T follicular helper cell (primary cell): ENCODE results near the gene PPARG.
"Not testable (repeated sequence)": the region's sequence is repeated elsewhere in the genome, so short reads cannot be mapped to it uniquely, and the experiment has no call there.

Experiments
- DNase-seq: peaks from one replicate; pipeline ENCODE4 v3.0.0-alpha.2; 2020; ENCODE audit warnings: low read depth
- total RNA-seq, 2 experiments: gene quantifications; one replicate each; lab custom pipeline; 2026; lab: John Stamatoyannopoulos, UW

PPARG gene
- total RNA-seq, result 0.24 to 0.87 reads per million in 2 experiments

DNA sequence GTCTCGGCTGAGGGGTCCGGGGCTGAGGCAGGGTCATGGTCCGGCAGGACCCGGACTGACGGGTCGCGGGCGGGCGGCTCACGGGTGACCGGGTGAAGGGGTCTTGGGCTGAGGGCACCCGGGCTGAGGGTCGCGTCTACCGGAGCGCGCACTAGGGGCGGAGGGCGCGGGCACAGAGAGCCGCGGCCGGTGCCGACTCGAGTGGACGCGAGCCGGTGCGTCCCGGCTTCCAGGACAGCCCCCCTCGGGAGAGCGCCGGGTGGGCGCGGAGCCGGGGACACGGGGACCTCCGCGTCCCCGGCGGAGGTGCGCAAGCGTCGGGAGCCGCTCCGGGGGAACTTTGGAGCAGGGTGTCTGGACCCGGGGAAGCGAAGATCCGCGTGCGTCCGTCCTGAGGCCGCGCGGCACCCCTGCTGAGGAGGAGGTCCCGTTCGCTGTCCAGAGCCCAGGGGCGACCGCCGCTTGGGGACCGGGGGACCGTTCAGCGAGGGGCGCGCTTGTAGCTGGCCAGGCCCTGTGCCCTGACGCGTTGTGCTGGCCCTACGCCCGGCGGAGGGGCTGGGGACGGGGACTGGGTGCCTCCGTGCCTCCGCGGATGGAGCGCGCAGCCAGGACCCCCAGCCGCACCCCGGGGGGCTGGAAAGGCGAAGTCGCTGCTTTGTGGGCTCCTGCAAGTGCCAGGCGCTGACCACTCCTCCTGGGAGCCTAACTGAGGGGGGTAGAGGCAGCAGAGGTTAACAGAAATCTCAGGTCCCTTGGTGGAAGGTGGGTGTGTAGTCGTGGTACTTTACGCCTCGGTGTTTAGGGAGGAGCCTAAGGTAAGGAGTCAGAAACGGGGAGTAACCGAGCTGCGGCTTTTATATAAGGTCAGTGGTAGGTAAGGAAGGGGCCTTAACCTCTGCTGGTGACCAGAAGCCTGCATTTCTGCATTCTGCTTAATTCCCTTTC, at the start of gene PPARG:
TSS of gene PPARG (plus strand) at position 889 of the 948 bp plus-strand sequence. CDS start 90,642 bp downstream, outside the sequence.
- DNase-seq, result no peak

DNA sequence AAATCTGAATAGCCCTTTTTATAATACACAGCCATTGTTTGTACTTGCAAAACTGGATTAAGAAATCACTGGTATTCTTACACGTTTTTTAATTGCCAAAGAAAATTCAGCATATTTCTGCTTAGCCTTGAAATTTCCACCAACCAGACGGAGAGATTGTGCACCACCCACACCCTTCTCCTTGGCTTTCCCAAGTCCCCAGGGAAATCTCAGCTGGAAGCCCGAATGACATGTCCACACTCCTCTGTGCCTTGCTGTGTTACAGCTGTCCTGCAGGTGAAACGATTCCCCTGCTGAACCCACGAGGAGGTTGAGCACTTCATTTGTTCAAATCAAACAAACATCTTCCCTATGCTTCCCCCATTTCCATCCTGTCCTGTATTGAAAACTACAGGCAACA, 49.6 kb upstream of the PPARG start:
- DNase-seq, result no peak

- DNase-seq, result no peak
Observed at GRCh38 chr3:12242772-12243171, 46.1 kb upstream of the PPARG start.

- DNase-seq, result no peak
Observed at GRCh38 chr3:12246497-12247163, 42.2 kb upstream of the PPARG start.

- no peak for DNase-seq
Observed at GRCh38 chr3:12247411-12247810, 41.5 kb upstream of the PPARG start.

DNA sequence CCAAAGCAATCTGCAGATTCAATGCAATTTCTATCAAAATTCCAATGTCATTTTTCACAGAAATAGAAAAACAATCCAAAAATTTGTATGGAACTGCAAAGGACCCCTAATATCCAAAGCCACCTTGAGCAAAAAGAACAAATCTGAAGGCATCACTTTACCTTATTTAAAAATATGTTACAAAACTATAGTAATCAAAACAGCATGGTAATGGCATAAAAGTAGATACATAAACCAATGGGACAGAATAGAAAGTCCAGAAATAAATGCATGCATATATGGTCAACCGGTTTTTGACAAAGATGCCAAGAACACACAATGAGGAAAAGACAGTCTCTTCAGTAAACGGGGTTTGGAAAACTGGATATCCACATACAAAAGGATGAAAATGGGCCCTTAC, 39.4 kb upstream of the PPARG start:
- no peak for DNase-seq

- DNase-seq, result no peak
Observed at GRCh38 chr3:12252889-12253288, 36.0 kb upstream of the PPARG start.

- DNase-seq, result no peak
Observed at GRCh38 chr3:12253516-12254343, 35.1 kb upstream of the PPARG start.

GRCh38 chr3:12255393-12255792, 33.5 kb upstream of the PPARG start:
- no peak for DNase-seq

DNA sequence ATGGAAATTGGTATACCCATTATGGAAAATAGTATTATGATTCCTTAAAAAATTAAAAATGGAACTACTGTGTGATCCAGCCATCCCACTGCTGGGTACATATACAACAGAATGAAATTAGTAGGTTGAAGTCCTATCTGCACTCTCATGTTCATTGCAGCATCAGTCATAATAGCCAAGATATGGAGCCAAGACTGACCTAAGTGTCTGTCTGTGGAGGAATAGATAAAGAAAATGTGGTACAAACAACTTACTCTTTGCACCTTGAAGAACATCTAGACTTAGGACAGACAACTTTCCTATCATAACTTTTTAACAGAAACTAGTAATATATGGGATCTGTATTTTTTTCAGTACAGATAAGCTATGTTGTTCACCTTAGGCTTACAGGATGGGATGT, 30.0 kb upstream of the PPARG start:
- no peak for DNase-seq

- DNase-seq, result not testable (repeated sequence)
Observed at GRCh38 chr3:12262173-12262572, 26.7 kb upstream of the PPARG start.

GRCh38 chr3:12265508-12265907, 23.4 kb upstream of the PPARG start:
- DNase-seq, result no peak

- DNase-seq, result no peak
Observed at GRCh38 chr3:12266038-12266437, 22.8 kb upstream of the PPARG start.

DNA sequence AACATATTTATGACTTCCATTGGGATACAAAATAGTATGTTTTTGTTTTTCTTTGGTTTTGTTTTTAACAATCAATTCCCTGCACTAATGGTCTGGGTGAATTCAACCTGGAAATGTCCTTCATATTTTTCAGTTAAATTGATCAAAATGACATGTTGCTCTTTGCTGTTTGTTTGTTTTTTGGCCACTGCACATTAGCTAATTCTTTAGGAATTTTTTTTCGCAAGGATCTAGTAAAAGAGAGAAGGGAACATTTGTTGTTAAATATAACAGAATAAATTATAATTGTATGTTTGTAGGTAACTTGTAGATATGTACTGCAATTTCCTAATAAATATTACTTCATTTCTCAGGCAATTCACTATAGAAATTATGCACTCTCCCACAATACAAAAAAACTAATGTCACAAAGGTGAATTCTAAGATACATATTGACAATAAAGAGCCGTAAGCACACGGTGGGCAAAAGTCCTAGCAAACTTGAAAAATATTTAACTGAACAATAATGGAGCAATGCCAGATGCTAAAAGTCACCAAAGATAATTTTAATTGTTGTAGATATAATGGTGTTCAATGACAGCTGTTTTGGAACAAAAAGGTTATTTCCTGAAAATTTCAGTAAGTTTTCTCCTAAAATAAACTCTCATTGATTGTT, 21.4 kb upstream of the PPARG start:
- DNase-seq, result no peak

DNA sequence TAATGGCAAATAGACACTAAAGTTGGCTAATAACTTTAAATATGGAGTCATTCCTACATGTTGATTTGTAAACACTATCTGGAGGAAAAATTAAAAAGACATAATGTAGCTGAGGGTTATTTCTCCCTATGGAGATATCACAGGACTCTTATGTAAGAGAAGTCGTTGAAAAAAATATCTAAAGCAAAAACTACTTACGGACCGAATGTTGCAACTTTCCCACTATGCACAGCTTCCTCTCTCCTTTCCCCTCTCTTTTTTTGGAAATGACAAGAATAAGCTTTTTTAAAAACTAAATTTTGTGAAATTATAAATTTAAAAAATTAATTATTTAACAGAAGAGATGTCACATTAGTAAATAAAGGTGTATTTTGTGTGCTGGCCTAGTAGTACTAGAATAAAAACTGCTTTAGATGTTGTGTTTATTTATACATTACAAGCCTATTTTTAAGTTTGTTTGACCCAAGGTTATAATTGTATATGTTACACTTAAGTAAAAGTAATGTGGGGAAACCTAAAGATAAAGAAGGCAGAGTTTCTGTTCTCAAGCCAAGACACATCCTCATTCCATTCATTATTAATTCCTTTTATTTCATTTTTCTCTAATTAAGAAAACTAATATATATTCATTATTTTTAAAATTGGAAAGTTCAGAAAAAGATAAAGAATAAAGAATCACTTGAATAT, 20.7 kb upstream of the PPARG start:
- no peak for DNase-seq

DNA sequence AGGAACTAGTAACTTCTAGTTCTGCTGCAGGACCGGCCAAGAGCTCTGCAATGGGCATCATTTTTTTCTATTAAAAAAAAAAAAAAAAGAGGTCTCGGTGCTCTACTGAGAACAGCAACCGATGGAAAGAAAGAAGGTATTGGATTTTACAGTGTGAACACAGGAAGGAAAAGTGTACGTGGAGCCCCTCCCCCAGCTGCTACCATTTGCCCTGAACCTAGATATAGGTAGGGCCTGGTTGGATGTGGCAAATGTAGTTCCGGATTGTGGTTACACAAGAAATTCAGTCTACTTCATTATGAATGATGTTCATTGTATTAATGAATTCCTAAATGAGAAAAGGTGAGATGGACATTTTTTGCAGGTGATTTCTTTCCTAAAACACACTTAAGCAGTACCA, 17.9 kb upstream of the PPARG start:
- no peak for DNase-seq

- no peak for DNase-seq
Observed at GRCh38 chr3:12273045-12273695, 15.7 kb upstream of the PPARG start.

GRCh38 chr3:12275974-12276650, 12.8 kb upstream of the PPARG start:
- DNase-seq, result no peak

DNA sequence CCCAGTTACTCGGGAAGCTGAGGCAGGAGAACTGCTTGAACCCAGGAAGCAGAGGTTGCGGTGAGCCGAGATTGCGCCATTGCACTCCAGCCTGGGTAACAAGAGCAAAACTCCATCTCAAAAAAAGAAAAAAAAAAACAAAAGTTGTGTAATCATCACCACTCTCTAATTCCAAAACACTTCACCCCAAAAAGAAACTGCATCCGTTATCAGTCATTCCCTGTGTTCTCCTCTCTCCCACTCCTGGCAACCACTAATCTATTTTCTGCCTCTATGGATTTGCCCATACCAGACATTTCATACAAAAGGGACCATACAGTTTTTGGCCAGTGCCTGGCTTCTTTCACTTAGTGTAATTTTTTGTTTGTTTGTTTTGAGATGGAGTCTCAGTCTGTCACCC, 12.0 kb upstream of the PPARG start:
- DNase-seq, result not testable (repeated sequence)

DNA sequence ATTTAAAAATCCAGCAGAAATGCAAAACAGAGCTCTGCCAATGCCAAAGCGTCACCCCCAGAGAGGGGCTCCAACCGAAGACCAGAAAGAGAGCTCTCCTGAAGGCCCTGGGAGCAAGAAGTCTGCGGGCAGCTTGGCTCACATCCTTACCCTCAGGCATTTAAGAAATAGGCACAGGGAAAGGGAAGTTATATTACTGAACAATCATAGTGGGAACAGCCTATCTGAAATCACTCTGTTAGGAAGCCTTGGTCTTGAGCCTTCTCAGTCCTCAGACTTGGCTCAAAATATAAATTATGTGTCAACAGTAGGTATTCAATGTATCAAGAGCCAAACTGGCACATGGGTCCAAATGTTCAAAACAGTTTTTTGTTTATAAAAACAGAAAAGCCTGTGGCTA, 10.3 kb upstream of the PPARG start:
- no peak for DNase-seq
